ENCODE measurements around the gene EIF3J.
A peak's percentile ranks its signal among the peaks of the same experiment; 100 is the strongest.

EIF3J gene

GRCh38 chr15:44574734-44575133 is 37.8 kb downstream of the EIF3J start:
- Histone ChIP-seq H3K79me2 (ENCODE audit: insufficient read depth, low read length) (no peaks in the 10 kb centered on the region), H3K4me3 (ENCODE audit: low read length, poor library complexity, severe bottlenecking) (no peak overlapping the region), H3K9ac (ENCODE audit: low read depth, low read length, poor library complexity, severe bottlenecking) (no peak overlapping the region), H3K27me3 (ENCODE audit: insufficient read depth, low read length, poor library complexity, severe bottlenecking) (no peaks in the 10 kb centered on the region), H3K9me3 (ENCODE audit: insufficient read depth, low read depth, low read length) (no peaks in the 10 kb centered on the region), H3K4me2 (ENCODE audit: low read depth, low read length, poor library complexity, severe bottlenecking) (no peak overlapping the region), H3K9me2 (replicated peaks; ENCODE audit: low read depth, low read length) (no peaks in the 10 kb centered on the region), H3K36me3 (ENCODE audit: insufficient read depth, low read length) (peaks cover 9% of the 10 kb centered on the region; the same call in 1 of the 2 replicates), H2AFZ (ENCODE audit: low read length) (no peak overlapping the region), H3K4me1 (ENCODE audit: insufficient read depth, low read length, poor library complexity, severe bottlenecking) (no peaks in the 10 kb centered on the region), H4K20me1 (ENCODE audit: insufficient read depth, low read length, poor library complexity, severe bottlenecking) (peaks cover 3% of the 10 kb centered on the region), H3F3A (ENCODE audit: low read depth) (no peaks in the 10 kb centered on the region)
- TF ChIP-seq EZH2phosphoT487 (IDR thresholded peaks at IDR 0.05; ENCODE audit: borderline replicate concordance) (no peak), CTCF (conservative IDR thresholded peaks at IDR 0.05; ENCODE audit: low read length) (no peak)

- Histone ChIP-seq H3K9me2 (replicated peaks; ENCODE audit: low read depth, low read length) (no peaks in the 10 kb centered on the region), H4K20me1 (ENCODE audit: insufficient read depth, low read length, poor library complexity, severe bottlenecking) (peaks cover 3% of the 10 kb centered on the region), H3K9ac (ENCODE audit: low read depth, low read length, poor library complexity, severe bottlenecking) (no peak overlapping the region), H3K9me3 (ENCODE audit: insufficient read depth, low read depth, low read length) (no peaks in the 10 kb centered on the region), H3F3A (ENCODE audit: low read depth) (no peaks in the 10 kb centered on the region), H2AFZ (ENCODE audit: low read length) (no peak overlapping the region), H3K4me2 (ENCODE audit: low read depth, low read length, poor library complexity, severe bottlenecking) (no peak overlapping the region), H3K27me3 (ENCODE audit: insufficient read depth, low read length, poor library complexity, severe bottlenecking) (no peaks in the 10 kb centered on the region), H3K4me1 (ENCODE audit: insufficient read depth, low read length, poor library complexity, severe bottlenecking) (no peaks in the 10 kb centered on the region), H3K79me2 (ENCODE audit: insufficient read depth, low read length) (no peaks in the 10 kb centered on the region), H3K36me3 (ENCODE audit: insufficient read depth, low read length) (peaks cover 27% of the 10 kb centered on the region; the same call in 1 of the 2 replicates), H3K4me3 (ENCODE audit: low read length, poor library complexity, severe bottlenecking) (no peak overlapping the region)
- no peak for TF ChIP-seq EZH2phosphoT487 (IDR thresholded peaks at IDR 0.05; ENCODE audit: borderline replicate concordance)
- TF ChIP-seq CTCF (conservative IDR thresholded peaks at IDR 0.05; ENCODE audit: low read length) = no peak
These were observed 43.2 kb downstream of the EIF3J start for GRCh38 chr15:44580105-44580504.

- no peak overlapping the region for H3K4me2 ChIP-seq (ENCODE audit: low read depth, low read length, poor library complexity, severe bottlenecking)
- H3K9ac ChIP-seq (ENCODE audit: low read depth, low read length, poor library complexity, severe bottlenecking) = no peak overlapping the region
- H3K4me1 ChIP-seq (ENCODE audit: insufficient read depth, low read length, poor library complexity, severe bottlenecking) = no peaks in the 10 kb centered on the region
- no peaks in the 10 kb centered on the region for H3K9me2 ChIP-seq (replicated peaks; ENCODE audit: low read depth, low read length)
- peaks cover 54% of the 10 kb centered on the region; the same call in 1 of the 2 replicates for H3K36me3 ChIP-seq (ENCODE audit: insufficient read depth, low read length)
- H3K9me3 ChIP-seq (ENCODE audit: insufficient read depth, low read depth, low read length) = no peaks in the 10 kb centered on the region
- H3F3A ChIP-seq (ENCODE audit: low read depth) = no peaks in the 10 kb centered on the region
- H3K4me3 ChIP-seq (ENCODE audit: low read length, poor library complexity, severe bottlenecking) = no peak overlapping the region
- no peak overlapping the region for H2AFZ ChIP-seq (ENCODE audit: low read length)
- no peaks in the 10 kb centered on the region for H3K27me3 ChIP-seq (ENCODE audit: insufficient read depth, low read length, poor library complexity, severe bottlenecking)
- no peaks in the 10 kb centered on the region for H3K79me2 ChIP-seq (ENCODE audit: insufficient read depth, low read length)
- no peak for TF ChIP-seq EZH2phosphoT487 (IDR thresholded peaks at IDR 0.05; ENCODE audit: borderline replicate concordance)
- TF ChIP-seq CTCF (conservative IDR thresholded peaks at IDR 0.05; ENCODE audit: low read length) = peak; percentile 92
- no peaks in the 10 kb centered on the region for H4K20me1 ChIP-seq (ENCODE audit: insufficient read depth, low read length, poor library complexity, severe bottlenecking)
These were observed 47.3 kb downstream of the EIF3J start for GRCh38 chr15:44584162-44584749.

All from Loucy (cell line).